ENCODE measurements around the gene HPCA.
"Not testable (repeated sequence)": the region's sequence is repeated elsewhere in the genome, so short reads cannot be mapped to it uniquely, and the experiment has no call there.

Gene HPCA

DNA sequence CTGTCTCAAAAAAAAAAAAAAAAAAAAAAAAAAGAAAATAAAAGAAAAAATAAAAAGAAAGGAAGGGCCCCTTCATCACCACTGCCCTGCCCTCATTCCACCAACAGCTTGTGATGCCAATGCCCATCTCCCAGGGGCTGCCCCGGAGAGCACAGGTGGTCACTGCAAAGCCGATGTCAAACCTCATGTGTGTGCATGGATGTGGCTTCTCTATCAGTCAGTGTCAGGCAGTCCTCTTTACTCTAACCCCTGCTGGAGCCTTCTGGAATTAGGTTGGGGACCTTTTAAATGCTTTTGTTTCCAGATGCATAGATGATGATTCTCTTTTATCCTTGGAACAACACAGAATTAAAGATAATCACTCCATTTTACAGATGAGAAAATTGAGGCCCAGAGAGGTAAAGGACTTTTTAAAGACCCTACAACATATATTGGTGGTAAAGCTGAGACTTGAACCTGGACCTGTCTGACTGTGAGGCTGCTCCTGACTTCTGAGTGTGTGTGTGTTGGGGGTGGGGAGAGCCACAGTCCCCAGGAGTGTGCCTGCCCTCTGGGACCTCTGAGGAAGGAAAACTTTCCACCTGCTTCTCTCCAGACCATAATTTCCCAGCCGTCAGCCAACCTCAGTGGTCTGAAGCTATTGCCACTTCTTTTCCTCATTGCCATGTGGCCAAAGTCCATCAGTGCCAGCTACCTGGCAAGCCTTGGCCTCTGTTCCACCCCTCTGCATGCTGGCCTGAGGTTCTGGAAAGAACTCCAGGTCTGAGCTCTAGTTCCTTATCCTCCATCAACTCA lies 17.9 kb downstream of the HPCA start:
- DNase-seq, result no peak

DNA sequence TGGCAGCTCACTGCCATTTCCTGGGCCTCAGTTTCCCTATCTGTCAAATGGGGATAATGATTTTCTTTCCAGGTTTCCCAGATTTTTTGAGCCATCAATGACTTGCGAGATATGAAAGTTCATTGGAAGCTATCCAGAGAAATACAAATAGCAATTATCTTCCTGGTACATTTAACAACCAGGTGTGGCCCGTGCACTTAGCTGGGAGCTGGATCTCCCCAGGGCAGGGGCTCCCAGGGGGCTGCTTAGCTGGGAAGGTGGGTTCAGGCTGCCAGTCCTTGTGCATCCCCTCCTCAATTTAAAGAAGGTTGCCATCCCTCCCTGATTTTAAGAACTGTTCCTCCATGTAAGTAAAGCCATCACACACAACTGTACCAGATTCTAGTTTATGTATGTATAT lies 18.5 kb downstream of the HPCA start:
- no peak for DNase-seq

DNA sequence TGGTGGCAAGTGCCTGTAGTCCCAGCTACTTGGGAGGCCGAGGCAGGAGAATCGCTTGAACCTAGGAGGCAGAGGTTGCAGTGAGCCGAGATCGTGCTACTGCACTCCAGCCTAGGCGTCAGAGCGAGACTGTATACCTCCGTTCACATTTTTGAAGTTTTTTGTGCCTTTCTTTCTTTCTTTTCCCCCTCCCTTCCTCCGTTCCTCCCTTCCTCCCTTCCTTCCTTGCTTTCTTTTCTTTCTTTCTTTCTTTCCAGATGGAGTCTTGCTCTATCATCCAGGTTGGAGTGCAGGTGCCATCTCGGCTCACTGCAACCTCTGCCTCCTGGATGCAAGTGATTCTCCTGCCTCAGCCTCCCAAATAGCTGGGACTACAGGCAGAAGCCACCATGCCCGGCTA lies 19.3 kb downstream of the HPCA start:
- not testable (repeated sequence) for DNase-seq

DNA sequence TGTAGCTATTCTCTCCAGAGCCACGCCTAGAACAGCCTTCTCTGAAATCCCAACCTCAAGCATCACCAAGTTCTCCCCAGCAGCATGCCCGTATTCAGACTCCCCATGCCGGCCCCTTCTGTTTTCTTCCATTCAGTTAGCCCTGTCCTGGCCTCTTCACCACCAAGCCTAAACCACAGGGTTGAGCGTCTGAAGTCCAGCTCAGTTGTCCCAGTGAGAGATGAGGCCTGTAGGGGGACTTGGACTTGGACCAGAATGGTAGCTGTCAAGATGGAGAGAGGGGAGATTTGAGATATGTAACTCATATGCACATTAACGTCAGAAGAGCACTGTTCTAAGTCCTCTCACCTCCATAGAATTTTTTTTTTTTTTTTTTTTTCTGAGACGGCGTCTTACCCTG lies 20.4 kb downstream of the HPCA start:
- DNase-seq, result no peak

DNA sequence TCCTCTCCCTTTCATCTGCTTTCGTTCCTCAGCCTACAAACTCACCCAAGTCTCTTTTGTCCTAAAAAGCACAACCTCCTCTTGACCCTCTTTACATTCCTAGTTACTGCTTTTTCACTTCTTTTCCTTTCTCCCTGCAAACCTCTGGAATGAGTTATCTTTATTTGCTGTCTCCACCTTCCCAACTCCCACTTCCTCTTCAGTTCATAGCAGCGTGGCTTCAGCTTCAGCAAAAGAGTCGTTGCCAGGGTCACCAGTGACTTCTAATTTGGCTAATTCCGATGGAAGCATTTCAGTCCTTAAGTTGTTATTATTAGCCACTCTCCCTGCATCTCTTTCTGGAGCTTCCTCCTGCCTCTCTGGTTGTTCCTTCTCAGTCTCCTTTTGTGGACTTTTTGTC lies 21.1 kb downstream of the HPCA start:
- DNase-seq, result no peak

DNA sequence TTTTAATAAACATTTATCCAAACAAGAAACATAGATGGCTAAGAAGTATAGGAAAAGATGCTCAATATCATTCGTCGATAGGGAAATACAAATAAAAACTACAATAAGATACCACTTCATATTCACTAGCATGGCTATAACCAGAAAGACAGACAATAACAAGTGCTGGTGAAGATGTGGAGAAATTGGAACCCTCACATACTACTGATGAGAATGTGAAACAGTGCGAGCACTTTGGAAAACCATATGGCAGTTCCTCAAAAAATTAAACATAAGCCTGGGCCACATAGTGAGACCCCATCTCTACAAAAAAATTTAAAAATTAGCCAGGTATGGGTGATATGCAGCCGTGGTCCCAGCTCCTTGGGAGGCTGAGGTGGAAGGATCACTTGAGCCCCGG lies 24.0 kb downstream of the HPCA start:
- DNase-seq, result no peak

DNA sequence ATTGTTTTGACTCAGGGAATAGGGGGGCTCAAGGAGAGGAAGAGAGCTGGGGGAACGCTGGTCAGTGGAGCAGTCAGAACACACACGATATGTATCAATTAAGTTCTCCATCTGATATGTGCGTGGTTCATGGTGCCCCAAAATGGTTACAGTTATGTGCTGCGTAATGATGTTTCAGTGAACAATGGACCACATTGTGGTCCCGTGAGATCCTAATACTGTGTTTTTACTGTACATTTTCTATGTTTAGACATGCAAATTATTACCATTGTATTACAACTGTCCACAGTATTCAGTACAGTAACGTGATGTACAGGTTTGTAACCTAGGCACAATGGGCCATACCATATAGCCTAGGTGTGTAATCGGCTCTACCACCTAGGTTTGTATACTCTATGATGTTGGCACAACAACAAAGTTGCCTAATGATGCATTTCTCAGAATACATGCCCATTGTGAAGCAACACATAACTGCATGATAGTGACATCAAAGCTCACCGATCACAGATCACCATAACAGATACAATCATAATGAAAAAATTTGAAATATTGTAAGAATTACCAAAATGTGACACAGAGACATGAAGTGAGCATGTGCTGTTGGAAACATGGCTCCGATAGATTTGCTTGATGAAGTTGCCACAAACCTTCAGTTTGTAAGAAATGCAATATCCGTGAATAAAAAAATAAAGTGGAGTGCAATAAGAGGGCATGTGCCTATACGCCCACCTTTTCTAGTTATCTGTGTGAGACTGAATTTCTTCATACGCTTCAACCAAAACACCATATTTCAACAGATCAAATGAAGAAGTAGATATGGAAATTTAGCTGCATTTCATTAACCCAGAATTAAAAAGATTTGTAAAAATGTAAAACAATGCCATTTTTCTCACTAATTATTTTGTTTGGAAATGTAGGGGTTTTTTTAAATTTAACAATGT lies 29.7 kb downstream of the HPCA start:
- no peak for DNase-seq

DNA sequence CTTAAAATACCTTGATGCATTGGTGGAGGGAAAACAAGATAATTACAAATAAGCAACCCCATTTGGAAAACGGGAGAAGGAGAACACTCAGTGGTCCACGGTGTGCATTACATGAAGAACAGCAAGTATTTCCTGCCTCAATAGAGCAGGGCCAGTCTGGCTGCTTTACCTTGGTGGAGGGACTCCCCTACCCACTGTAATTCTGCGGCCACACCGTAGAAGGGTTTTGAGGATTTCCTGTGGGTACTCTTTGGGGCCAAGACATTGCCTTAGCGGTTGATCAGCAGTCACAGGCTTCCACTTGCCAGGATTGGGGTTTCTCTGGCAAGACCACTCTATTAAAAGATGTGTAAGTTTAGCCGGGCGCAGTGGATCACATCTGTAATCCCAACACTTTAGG lies 31.2 kb downstream of the HPCA start:
- DNase-seq, result no peak

DNA sequence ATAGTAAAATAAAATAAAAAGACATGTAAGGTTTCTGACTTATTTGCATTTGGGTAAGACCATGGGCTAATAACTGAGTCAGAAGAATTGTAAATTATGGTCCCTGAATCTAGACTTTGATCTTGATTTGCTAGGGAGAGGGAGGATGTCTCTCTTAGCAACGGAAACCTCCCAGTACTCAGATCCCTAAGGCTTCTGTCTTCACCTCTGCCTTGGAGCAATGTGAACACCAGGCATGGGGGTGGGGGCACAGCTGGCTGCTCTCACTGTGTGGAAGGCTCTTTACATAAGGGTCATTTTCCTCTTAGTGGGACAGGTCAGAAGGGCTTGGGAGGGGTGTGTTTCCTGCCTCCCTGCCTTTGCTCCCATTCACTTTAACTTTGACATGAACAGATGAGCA lies 31.9 kb downstream of the HPCA start:
- no peak for DNase-seq

DNA sequence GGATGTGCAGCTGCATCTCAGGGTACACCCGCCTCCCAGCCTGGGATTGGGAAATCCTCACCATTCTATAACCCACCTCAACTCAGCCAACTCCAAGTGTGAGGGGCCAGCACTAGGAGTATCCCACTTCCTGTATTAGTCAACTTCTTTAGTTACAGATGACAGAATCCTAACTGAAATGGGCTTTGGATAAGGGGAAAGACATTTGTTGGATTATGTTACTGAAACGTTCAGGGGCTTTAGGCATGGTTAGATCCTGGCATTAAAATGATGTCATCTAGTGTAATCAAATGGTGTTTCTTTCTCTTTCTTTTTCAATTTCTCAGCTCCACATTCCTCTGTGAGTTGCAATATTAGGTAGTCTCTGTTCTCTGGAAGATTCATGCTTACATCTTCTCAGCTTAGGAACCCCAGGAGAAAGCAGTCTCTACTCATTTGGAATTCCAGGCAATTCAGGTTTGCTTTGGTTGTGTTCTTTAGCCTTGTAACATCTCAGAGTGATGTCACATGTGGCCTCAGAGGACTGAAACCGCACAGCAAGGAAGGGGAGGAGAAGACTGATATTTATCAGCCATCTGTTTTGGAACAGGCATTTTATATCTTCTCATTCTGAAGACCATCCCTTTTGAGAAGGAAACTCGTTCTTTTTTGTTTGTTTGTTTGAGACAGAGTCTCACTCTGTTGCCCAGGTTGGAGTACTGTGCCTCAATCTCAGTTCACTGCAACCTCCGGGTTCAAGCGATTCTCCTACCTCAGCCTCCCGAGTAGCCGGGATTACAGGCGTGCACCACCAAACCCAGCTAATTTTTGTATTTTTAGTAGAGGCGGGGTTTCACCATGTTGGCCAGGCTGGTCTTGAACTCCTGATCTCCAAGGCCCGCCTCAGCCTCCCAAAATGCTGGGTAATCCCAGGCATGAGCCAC lies 33.8 kb downstream of the HPCA start:
- DNase-seq, result no peak

DNA sequence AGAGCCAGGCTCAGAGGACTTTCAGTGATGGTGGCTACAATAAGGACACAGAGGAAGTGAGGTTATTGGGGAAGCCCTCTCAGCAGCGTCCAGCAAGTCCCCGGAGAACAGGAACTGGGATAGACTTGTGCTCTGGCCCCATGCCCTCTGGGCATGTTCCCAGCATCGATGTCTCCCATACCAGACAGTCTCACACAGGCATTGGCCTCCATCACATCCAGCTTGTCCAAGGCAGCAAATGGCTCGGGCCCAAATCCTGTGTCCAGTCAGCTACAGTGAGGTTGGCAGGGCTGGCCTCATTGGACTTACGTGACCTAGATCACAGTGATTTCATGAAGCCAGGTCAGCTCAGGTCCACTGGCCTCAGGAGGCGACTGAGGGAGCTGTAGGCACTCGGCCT lies 34.5 kb downstream of the HPCA start:
- DNase-seq, result no peak

DNA sequence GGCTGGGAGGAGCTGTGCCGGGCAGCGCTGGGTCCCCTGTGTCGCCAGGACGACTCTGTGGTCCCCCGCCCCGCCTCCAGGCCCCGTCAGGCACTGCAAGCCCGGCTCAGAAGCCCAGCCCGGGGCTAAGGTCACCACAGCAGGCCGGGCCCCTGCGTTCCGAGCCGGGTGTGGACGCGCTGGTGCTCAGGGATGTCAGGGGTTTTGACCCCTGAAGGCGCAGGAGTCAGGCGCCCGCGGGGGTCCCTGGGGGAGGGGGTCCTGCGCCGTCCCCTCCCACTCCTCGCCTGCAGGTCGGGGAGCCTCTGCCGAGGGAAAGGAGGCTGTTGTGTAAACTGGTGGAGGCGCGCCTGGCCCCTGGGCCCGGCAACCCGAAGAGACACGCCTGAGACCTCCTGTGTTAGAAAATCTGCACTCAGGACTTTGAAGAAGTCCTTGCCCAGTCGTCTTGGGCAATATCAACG lies 38.6 kb downstream of the HPCA start:
- no peak for DNase-seq

DNA sequence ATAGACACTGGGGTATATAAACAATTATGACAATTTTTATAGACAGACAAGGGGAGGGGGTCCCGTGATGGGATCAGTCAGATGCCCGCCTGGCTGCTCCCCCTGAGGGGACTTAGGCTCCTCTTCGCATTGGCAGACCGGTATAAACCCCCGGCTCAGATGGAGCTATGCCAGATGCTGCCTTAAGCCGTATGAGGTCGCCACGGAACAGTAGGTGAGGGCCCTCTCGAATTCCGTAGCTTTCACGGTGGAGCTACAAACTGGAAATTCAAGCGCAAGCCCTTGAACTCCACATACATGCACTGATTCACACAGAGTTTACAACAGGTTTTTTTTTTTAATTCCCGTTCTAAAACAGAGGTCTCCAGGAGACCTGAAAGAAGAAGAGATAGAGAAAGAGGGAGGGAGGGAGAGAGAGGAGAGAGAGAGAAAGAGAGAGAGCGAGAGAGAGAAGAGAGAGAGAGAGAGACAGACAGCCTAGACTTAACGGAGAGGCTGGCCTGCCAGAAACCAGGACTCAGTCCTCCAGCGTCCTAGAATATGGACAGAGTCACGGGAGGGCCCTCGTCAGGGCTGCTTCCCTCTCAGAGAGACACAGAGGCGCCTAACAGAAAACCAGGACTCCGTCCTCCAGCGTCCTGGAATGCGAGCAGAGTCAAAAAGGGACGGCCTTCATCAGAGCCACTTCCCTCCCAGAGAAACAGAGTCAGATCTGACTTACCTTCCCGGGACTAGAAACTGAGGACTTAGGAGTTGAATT lies 39.3 kb downstream of the HPCA start:
- peak; percentile 33 for DNase-seq

DNA sequence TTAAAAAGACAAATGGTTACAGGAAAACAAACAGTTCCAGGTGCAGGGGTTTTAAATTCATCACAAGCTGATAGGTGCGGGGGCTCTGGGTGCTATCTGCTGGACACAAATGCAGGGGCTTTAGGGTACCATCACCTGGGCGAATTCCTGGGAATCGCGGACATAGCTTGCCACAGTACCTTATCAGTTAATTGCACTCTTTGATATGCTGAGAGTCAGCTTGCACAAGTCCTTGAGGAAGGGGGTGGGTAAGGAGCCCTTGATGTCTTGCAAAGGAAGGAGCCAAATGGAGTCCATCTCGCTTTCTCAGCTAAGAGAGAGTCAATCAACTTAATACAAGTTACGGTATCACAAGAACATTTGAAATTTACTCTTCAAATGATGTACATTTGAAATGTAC lies 40.3 kb downstream of the HPCA start:
- DNase-seq, result no peak

DNA sequence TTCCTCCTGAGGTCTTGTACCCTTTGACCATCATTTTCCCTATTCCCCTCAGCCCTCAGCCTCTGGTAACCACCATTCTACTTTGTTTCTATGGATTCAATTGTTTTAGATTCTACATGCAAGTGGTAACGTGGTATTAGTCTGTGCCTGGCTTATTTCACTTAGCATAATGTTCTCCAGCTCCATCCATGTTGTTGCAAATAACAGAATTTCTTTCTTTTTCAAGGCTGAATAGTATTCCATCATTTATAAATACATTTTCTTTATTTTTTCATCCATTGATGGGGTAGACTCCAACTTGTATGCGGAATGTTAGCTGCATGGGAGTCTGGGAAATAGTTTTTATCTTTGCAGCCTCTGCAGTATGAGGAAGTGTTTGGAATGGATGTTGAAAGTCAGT lies 41.1 kb downstream of the HPCA start:
- no peak for DNase-seq

DNA sequence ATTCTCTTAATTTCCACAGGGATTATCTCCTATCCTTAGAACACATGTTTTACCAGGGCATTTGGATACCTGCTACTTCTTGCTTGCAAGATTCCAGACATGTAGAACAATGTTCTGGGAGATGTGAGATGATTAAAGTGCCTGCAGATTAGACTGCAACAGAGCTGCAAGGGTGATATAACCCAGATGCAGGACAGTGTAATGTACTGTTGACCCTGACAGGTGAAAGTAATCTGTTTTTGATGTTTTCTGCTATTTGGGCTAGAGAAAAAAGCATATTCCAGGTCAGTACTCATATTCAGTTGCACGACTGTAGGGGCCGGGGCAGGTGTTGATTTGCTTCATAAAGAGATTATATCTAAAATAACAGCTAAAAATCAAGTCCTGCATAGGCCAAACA lies 42.0 kb downstream of the HPCA start:
- no peak for DNase-seq

DNA sequence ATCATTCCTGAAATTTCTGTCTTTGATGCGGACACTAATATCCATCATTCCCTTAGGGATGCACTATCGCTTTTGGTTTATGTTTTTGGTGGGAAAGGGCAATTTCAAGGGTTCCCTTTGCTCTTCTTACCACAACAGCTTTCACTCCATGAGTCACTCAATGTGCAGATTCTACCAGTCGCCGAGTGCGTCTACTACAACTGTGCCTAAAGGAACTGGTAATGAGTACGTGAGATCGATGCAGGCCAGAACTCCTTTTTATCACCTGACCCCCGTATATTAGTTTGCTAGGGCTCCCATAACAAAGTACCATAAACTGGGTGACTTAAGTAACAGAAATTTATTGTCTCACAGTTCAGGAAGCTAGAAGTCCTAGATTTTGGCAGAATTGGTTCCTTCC lies 42.4 kb downstream of the HPCA start:
- no peak for DNase-seq

DNA sequence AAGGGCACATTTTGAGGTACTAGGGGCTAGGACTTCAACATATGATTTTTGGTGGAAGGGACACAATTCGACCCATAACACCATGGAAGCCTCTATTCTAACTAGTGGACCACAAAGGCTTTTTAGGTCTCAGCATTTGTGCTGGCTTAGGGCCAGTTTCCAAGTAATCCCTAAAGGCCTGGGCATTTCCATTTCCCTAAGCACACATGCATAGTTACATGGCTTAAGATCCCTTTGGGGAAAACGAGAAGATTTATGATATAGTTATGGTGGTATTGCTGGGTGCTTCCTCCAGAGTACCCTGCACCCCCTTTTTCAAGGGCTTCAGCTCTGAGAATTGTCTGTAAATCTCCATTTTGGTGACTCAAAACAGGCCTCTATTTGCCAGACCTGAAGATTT lies 43.1 kb downstream of the HPCA start:
- DNase-seq, result no peak

DNA sequence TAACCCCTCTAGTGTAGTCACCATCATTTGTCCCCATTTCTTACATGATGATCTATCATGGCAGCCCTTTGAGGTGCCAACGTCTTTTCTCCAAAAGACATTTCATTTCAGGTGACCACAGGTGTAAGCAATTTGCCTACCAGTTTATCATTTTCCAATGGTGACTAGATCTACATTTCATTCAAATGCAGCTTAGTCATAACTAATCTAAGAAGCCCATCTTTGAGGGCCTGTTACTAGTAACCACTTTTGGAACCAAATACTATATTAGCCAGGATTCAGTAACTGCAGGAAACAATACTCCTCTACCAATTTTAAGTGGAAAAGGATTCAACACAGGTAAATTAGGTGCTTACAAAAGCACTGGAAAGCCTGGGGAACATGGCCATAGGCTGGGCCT lies 45.5 kb downstream of the HPCA start:
- no peak for DNase-seq

DNA sequence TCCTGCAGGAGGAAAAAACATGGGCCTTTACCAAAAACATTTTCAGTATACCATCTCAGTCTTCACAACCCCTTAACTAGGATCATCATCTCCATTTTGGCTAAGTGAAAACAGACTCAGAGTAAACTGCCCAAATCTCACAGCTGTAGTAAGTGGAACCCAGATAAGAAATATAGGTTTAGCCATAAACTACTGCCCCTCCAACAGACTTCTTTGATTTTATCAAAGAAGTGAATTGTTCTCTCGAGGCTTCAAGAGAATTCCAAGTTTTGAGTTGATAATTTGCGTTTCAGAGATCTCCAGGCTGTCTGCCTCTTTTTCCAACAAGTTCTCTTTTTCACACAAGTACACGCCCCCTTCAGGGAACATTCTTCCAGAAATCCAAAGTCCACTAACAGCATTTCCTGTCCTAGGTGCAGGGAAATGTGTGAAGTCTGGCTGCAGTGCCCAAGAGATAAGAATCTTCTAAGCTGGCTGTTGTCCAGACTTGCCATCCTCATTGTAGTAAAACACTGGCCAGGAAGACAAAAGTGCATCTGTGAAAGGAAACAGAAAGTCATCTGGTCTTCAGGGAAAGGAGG lies 47.5 kb downstream of the HPCA start:
- DNase-seq, result no peak

DNA sequence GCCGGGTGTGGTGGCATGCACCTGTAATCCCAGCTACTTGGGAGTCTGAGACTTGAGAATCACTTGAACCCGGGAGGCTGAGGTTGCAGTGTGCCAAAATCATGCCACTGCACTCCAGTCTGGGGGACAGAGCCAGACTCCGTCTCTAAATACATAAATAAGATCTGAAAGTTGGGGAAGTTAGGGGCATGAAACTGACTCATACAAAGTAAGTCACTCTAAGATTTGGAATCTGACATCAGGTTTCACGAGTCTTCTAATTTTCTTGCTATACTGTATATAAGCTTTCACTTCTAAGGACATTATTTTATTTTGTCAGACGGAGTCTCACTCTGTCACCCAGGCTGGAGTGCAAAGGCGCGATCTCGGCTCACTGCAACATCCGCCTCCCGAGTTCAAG lies 48.2 kb downstream of the HPCA start:
- no peak for DNase-seq

DNA sequence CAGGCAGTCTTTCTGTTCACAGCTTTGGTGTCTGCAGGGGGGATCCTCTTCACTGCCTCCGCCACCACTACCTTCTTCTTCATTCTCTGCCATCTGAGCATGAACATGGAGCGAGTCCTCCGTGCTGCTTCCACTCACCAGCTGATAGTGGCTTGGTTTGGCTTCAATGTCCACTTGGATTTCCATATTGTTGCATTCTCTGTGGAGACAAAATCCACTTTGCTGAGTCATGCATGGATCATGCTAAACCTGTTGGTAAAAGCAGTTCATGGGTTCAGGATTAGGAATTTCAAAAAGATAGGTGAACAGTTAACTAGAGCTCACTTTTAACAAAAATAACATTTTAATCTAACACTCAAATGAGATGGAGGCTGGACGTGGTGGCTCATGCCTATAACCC lies 50.8 kb downstream of the HPCA start:
- DNase-seq, result no peak

Measured in NCI-H1092 (cell line).